Stimulated activated CD8-positive, alpha-beta memory T cell treated with anti-CD3 and anti-CD28 coated beads, Interleukin-15, amount 100 ng/mL, for 24 hours (primary cell): ENCODE results near the gene RALGAPA1.
"Not testable (repeated sequence)": the region's sequence is repeated elsewhere in the genome, so short reads cannot be mapped to it uniquely, and the experiment has no call there.

ENCODE experiments used
- DNase-seq: peaks from one replicate; pipeline ENCODE4 v3.0.0-alpha.2; 2020; ENCODE audit warnings: low read depth

RALGAPA1 gene

GRCh38 chr14:35621996-35622395 is 187.1 kb downstream of the RALGAPA1 start:
- DNase-seq = not testable (repeated sequence)

GRCh38 chr14:35619998-35620397 is 189.1 kb downstream of the RALGAPA1 start:
- not testable (repeated sequence) for DNase-seq

- not testable (repeated sequence) for DNase-seq
Observed at GRCh38 chr14:35619461-35619860, 189.6 kb downstream of the RALGAPA1 start.

GRCh38 chr14:35617500-35617899 is 191.6 kb downstream of the RALGAPA1 start:
- no peak for DNase-seq

GRCh38 chr14:35607380-35607779 is 201.7 kb downstream of the RALGAPA1 start:
- DNase-seq = no peak

GRCh38 chr14:35600253-35600652 is 208.8 kb downstream of the RALGAPA1 start:
- no peak for DNase-seq

- no peak for DNase-seq
Observed at GRCh38 chr14:35594616-35595015, 214.5 kb downstream of the RALGAPA1 start.

- not testable (repeated sequence) for DNase-seq
Observed at GRCh38 chr14:35587373-35587772, 221.7 kb downstream of the RALGAPA1 start.

GRCh38 chr14:35578639-35579038 is 230.5 kb downstream of the RALGAPA1 start:
- DNase-seq = no peak

- no peak for DNase-seq
Observed at GRCh38 chr14:35578135-35578534, 231.0 kb downstream of the RALGAPA1 start.

GRCh38 chr14:35576856-35577255 is 232.2 kb downstream of the RALGAPA1 start:
- DNase-seq = no peak

- no peak for DNase-seq
Observed at GRCh38 chr14:35576260-35576659, 232.8 kb downstream of the RALGAPA1 start.

- no peak for DNase-seq
Observed at GRCh38 chr14:35573911-35574310, 235.2 kb downstream of the RALGAPA1 start.

- DNase-seq = no peak
Observed at GRCh38 chr14:35571598-35571997, 237.5 kb downstream of the RALGAPA1 start.

GRCh38 chr14:35565871-35566464 is 243.1 kb downstream of the RALGAPA1 start:
- no peak for DNase-seq

- no peak for DNase-seq
Observed at GRCh38 chr14:35558680-35559079, 250.4 kb downstream of the RALGAPA1 start.

- DNase-seq = no peak
Observed at GRCh38 chr14:35557221-35557747, 251.8 kb downstream of the RALGAPA1 start.

- DNase-seq = no peak
Observed at GRCh38 chr14:35556548-35556947, 252.5 kb downstream of the RALGAPA1 start.

- DNase-seq = no peak
Observed at GRCh38 chr14:35553808-35554207, 255.3 kb downstream of the RALGAPA1 start.

- no peak for DNase-seq
Observed at GRCh38 chr14:35551081-35551480, 258.0 kb downstream of the RALGAPA1 start.

GRCh38 chr14:35549551-35549950 is 259.5 kb downstream of the RALGAPA1 start:
- DNase-seq = no peak

GRCh38 chr14:35543006-35543405 is 266.1 kb downstream of the RALGAPA1 start:
- DNase-seq = no peak

- DNase-seq = no peak
Observed at GRCh38 chr14:35539969-35540368, 269.1 kb downstream of the RALGAPA1 start.

GRCh38 chr14:35535483-35536112 is 273.5 kb downstream of the RALGAPA1 start:
- DNase-seq = no peak
